AG09309 (cell line): Measurements from ENCODE around the gene CXCL17.

Experiments used
- DNase-seq: peaks from one replicate; pipeline ENCODE4 v3.0.0-alpha.2; 2010; ENCODE audit warnings: low read depth
- H3K4me3 ChIP-seq: 2 replicates; pipeline ENCODE4 v1.5.1; 2011; ENCODE audit warnings: mild to moderate bottlenecking, low read depth, low read length, moderate library complexity; ENCODE audit not compliant: control insufficient read depth
- CTCF ChIP-seq: IDR thresholded peaks from 2 replicates; pipeline ENCODE4 v1.5.1; 2011; ENCODE audit warnings: mild to moderate bottlenecking, low read depth, low read length, inconsistent platforms; ENCODE audit not compliant: insufficient read depth, control insufficient read depth; ENCODE audit errors: missing control alignments

The CXCL17 gene

GRCh38 chr19:42472402-42473147 is 29.8 kb upstream of the CXCL17 start:
- H3K4me3 ChIP-seq, result no peak overlapping the region
- no peak for DNase-seq
- TF ChIP-seq CTCF, result no peak

DNA sequence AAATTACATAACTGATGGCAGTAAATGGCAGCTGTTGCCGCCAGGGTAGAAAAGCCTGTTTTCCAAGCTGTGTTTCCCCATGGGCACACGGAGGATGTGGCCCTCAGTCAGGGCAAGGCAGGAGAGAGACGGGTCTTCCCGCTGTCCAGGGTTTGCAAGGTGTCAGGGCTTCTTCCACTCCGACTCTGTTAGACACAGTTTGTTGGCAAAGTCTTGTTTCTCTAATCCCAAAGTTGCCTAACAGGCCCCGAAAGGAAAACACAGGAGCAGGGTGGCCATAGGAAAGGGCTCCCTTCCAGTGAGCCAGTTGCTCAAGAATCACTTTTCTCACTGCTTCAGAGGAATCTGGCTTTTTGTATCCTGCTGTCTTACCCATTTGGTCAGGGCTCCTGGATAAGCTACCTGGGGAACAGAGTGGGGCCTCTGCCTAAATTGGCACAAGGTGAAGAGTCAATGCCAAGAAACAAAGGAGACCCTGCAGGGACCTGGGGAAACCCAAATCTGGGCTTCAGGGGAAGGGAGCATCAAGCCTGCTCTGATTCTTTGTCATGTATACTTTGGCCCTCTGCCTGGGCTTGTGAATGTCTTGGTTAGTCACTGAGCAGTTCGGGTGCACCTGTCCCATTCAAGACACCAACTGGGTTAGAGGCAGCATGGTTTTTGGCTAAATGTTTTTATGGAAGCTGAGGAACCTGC is 29.0 kb upstream of the CXCL17 start:
- no peak for DNase-seq
- H3K4me3 ChIP-seq, result no peak overlapping the region
- TF ChIP-seq CTCF, result no peak

GRCh38 chr19:42469311-42470235 is 26.8 kb upstream of the CXCL17 start:
- no peak for DNase-seq
- no peak for TF ChIP-seq CTCF

GRCh38 chr19:42468273-42468796 is 25.6 kb upstream of the CXCL17 start:
- no peak overlapping the region for H3K4me3 ChIP-seq
- TF ChIP-seq CTCF, result no peak
- DNase-seq, result peak; percentile 49

More at GRCh38 chr19:42469311-42470235, 26.8 kb upstream of the CXCL17 start:
- H3K4me3 ChIP-seq, result no peak overlapping the region

- no peak overlapping the region for H3K4me3 ChIP-seq
- no peak for TF ChIP-seq CTCF
- DNase-seq, result no peak
These were observed 24.5 kb upstream of the CXCL17 start for GRCh38 chr19:42467183-42467760.
